ENCODE data around the gene DIPK1B. TPM values are rescaled to one million over a fixed set of nuclear protein-coding genes. Genes with fewer than 3 reads are reported as not detected.

Gene DIPK1B
- total RNA-seq, 2 donors from 2014 or later: 2.0 to 25.7 TPM

GRCh38 chr9:136685216-136685615, 27.2 kb upstream of the DIPK1B start:
- DNase-seq: peak in 1 of 4 donors; percentile 5
- ATAC-seq: no peak
- WGBS, 2 donors: 48 to 50% methylated on average over 1 to 7 of the region's 7 CpGs
- Histone ChIP-seq H3K4me3 (no peak overlapping the region), H3K27ac (peak overlapping the region in 1 of 4 donors; percentile 97), H3K4me1 (peaks cover 73% of the 10 kb centered on the region), H3K9me3 (no peaks in the 10 kb centered on the region), H3K27me3 (no peaks in the 10 kb centered on the region), H3K36me3 (replicated peaks in 1 of 2; ENCODE audit: insufficient read depth in 1 of 2, low read depth in 2 of 2) (no peaks in the 10 kb centered on the region)
- TF ChIP-seq, protein P1, sequence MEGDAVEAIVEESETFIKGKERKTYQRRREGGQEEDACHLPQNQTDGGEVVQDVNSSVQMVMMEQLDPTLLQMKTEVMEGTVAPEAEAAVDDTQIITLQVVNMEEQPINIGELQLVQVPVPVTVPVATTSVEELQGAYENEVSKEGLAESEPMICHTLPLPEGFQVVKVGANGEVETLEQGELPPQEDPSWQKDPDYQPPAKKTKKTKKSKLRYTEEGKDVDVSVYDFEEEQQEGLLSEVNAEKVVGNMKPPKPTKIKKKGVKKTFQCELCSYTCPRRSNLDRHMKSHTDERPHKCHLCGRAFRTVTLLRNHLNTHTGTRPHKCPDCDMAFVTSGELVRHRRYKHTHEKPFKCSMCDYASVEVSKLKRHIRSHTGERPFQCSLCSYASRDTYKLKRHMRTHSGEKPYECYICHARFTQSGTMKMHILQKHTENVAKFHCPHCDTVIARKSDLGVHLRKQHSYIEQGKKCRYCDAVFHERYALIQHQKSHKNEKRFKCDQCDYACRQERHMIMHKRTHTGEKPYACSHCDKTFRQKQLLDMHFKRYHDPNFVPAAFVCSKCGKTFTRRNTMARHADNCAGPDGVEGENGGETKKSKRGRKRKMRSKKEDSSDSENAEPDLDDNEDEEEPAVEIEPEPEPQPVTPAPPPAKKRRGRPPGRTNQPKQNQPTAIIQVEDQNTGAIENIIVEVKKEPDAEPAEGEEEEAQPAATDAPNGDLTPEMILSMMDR (IDR thresholded peaks at IDR 0.05): no peak
- intact Hi-C loops (cut with DNase I): no loop called here

GRCh38 chr9:136685790-136686533, 26.4 kb upstream of the DIPK1B start:
- ATAC-seq: no peak
- intact Hi-C loops (cut with DNase I): no loop called here
- 5 to 10% methylated on average over 6 to 16 of the region's 19 CpGs for WGBS, 2 donors

DNA sequence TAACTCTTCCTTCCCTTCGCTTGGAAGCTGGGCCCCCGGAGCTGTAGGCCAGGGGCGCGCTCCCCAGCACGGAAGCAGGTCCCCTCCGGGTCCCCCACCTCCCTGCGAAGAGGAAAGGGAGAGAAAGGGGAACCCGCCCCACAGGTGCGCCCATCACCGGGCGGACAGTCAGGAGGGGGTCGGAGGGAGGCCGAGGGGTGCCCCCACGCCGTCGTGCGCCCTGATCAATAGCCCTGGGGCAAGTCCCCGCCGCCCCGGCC, 25.9 kb upstream of the DIPK1B start:
- H3K4me1 ChIP-seq: peaks cover 85% of the 10 kb centered on the region
- no peak for TF ChIP-seq POLR2A (IDR thresholded peaks at IDR 0.05)
- TF ChIP-seq, protein P1 (IDR thresholded peaks at IDR 0.05): no peak
- intact Hi-C loops (cut with DNase I): no loop called here
- ATAC-seq (no peak), DNase-seq (no peak)
- no peaks in the 10 kb centered on the region for H3K9me3 ChIP-seq
- H3K27me3 ChIP-seq: no peaks in the 10 kb centered on the region
- peak overlapping the region; percentile 67 to 82 for H3K4me3 ChIP-seq
- peak overlapping the region; percentile 93 to 98 (median 96) for H3K27ac ChIP-seq
- no peaks in the 10 kb centered on the region for H3K36me3 ChIP-seq (replicated peaks in 1 of 2; ENCODE audit: insufficient read depth in 1 of 2, low read depth in 2 of 2)
- 0% methylated on average over 18 of the region's 20 CpGs; no CpG with 5 or more reads in 1 of the 2 donors for WGBS, 2 donors

More at GRCh38 chr9:136685790-136686533, 26.4 kb upstream of the DIPK1B start:
- peak overlapping the region; percentile 93 to 98 (median 96) for H3K27ac ChIP-seq
- H3K4me3 ChIP-seq: peak overlapping the region; percentile 67 to 82
- peaks cover 80% of the 10 kb centered on the region for H3K4me1 ChIP-seq
- peak in 3 of 4 donors; percentile 41 to 46 (median 43) for DNase-seq
- H3K27me3 ChIP-seq: no peaks in the 10 kb centered on the region
- H3K9me3 ChIP-seq: no peaks in the 10 kb centered on the region
- TF ChIP-seq POLR2A (IDR thresholded peaks at IDR 0.05): no peak
- TF ChIP-seq, protein P1 (IDR thresholded peaks at IDR 0.05): no peak
- H3K36me3 ChIP-seq (replicated peaks in 1 of 2; ENCODE audit: insufficient read depth in 1 of 2, low read depth in 2 of 2): no peaks in the 10 kb centered on the region

- DNase-seq (peak; percentile 91 to 95 (median 93)), ATAC-seq (peak; percentile 81)
- Histone ChIP-seq H3K27ac (peak within 1 kb of the TSS; percentile 93 to 98 (median 96)), H3K27me3 (no peaks in the 10 kb centered on the region), H3K9me3 (no peaks in the 10 kb centered on the region), H3K4me1 (peaks cover 87% of the 10 kb centered on the region), H3K36me3 (replicated peaks in 1 of 2; ENCODE audit: insufficient read depth in 1 of 2, low read depth in 2 of 2) (no peaks in the 10 kb centered on the region), H3K4me3 (peak within 1 kb of the TSS; percentile 67 to 82)
- intact Hi-C loops (cut with DNase I): no loop called here
- WGBS, 2 donors: 0% methylated on average over 84 of the region's 106 CpGs; no CpG with 5 or more reads in 1 of the 2 donors
- TF ChIP-seq, protein P1 (IDR thresholded peaks at IDR 0.05): peak in 1 of 7 experiments; percentile 25
- peak; percentile 75 to 88 (median 82) for TF ChIP-seq POLR2A (IDR thresholded peaks at IDR 0.05)
These were observed 25.3 kb upstream of the DIPK1B start, which contains the start of gene AGPAT2 for GRCh38 chr9:136686794-136687711. TSS of gene AGPAT2 (minus strand) at chr9:136687457. CDS start at chr9:136687357, 100 bp downstream.
